T-helper 17 cell (primary cell): Measurements from ENCODE around the gene SAP30BP. TPM values are rescaled to one million over a fixed set of nuclear protein-coding genes. Genes with fewer than 3 reads are reported as not detected.

ENCODE experiments used
- ATAC-seq: fragments of 150-1000 bp; cut with Tn5 transposase; 2 replicates; pipeline ENCODE4 v1.10.0; 2021; ENCODE audit warnings: mild to moderate bottlenecking, moderate library complexity
- DNase-seq, 3 donors: peaks; one replicate each; pipeline versions ENCODE4 v3.0.0 to v3.0.0-alpha.2; 2020 to 2021
- H3K9me3 ChIP-seq: one replicate; pipeline ENCODE4 v1.7.0; 2013; ENCODE audit warnings: low read length, mild to moderate bottlenecking; ENCODE audit not compliant: control insufficient read depth, poor library complexity, severe bottlenecking
- H3K27ac Mint-ChIP-seq: one replicate; pipeline ENCODE4 v1.8.0; 2022; ENCODE audit warnings: mild to moderate bottlenecking, moderate library complexity, mixed read lengths
- H3K27me3 Mint-ChIP-seq: one replicate; pipeline ENCODE4 v1.8.0; 2022; ENCODE audit warnings: mixed read lengths
- H3K36me3 Mint-ChIP-seq: one replicate; pipeline ENCODE4 v1.8.0; 2022; ENCODE audit warnings: low read depth, mixed read lengths
- H3K4me1 Mint-ChIP-seq: one replicate; pipeline ENCODE4 v1.8.0; 2022; ENCODE audit warnings: mild to moderate bottlenecking, mixed read lengths
- H3K4me3 Mint-ChIP-seq: one replicate; pipeline ENCODE4 v1.8.0; 2022; ENCODE audit warnings: mild to moderate bottlenecking, moderate library complexity, mixed read lengths
- total RNA-seq, 4 donors: library from RNA in 2 of 4; stranded (reverse) in 2 of 4; gene quantifications; one replicate each; pipeline ENCODE4 v1.2.3 and lab custom pipeline; 2022 to 2026

Gene SAP30BP
- total RNA-seq, 2 donors from 2014 or later, result 178 to 235 TPM

GRCh38 chr17:75752802-75753513, 85.8 kb downstream of the SAP30BP start:
- peak overlapping the region; percentile 74 for H3K4me3 Mint-ChIP-seq
- ATAC-seq, result no peak
- no peak overlapping the region for H3K27ac Mint-ChIP-seq
- peaks cover 2% of the 10 kb centered on the region for H3K36me3 Mint-ChIP-seq
- DNase-seq, result no peak
- H3K4me1 Mint-ChIP-seq, result peaks cover 13% of the 10 kb centered on the region
- H3K9me3 ChIP-seq, result no peaks in the 10 kb centered on the region
- peaks cover under 1% of the 10 kb centered on the region for H3K27me3 Mint-ChIP-seq

DNA sequence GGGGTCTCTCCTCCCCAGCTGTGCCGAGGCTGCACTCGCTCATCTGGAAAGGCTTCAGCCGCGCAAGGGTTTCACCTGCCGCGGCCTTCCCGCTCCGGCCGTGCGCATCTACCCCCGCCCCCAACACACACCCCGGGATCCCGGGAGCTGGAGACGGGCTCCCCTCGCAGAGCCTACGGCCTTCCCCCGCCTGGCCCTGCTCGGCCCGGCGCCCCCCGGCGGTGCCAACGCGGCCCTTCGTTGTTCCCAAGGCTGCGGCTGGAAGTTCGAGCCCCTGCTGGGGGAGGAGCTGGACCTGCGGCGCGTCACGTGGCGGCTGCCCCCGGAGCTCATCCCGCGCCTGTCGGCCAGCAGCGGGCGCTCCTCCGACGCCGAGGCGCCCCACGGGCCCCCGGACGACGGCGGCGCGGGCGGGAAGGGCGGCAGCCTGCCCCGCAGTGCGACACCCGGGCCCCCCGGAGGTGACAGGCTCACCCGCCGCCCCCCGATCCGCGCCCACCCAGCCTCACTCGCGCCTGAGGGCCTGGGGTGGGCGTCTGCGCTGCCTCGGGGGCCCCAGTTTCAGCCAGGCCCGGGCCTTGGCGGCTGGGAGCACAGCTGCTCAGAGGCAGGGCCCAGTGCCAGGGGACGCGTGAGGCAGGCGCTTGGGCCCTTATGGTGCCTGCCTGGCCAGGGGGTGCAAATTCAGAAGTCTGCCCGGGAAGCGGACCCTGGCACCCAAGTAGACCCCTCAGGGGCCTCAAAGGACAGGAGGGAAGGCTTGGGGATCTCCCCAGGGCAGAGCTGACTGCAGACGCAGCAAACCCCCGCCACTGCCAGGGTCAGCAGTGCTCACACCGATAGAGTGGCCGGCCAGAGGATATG, 86.6 kb downstream of the SAP30BP start:
- ATAC-seq (peak; percentile 85), DNase-seq (peak; percentile 60 to 68 (median 62))
- H3K4me1 Mint-ChIP-seq, result peaks cover 13% of the 10 kb centered on the region
- no peaks in the 10 kb centered on the region for H3K27me3 Mint-ChIP-seq
- no peak overlapping the region for H3K27ac Mint-ChIP-seq
- H3K36me3 Mint-ChIP-seq, result peaks cover 2% of the 10 kb centered on the region
- H3K9me3 ChIP-seq, result no peaks in the 10 kb centered on the region
- H3K4me3 Mint-ChIP-seq, result peak overlapping the region; percentile 74

DNA sequence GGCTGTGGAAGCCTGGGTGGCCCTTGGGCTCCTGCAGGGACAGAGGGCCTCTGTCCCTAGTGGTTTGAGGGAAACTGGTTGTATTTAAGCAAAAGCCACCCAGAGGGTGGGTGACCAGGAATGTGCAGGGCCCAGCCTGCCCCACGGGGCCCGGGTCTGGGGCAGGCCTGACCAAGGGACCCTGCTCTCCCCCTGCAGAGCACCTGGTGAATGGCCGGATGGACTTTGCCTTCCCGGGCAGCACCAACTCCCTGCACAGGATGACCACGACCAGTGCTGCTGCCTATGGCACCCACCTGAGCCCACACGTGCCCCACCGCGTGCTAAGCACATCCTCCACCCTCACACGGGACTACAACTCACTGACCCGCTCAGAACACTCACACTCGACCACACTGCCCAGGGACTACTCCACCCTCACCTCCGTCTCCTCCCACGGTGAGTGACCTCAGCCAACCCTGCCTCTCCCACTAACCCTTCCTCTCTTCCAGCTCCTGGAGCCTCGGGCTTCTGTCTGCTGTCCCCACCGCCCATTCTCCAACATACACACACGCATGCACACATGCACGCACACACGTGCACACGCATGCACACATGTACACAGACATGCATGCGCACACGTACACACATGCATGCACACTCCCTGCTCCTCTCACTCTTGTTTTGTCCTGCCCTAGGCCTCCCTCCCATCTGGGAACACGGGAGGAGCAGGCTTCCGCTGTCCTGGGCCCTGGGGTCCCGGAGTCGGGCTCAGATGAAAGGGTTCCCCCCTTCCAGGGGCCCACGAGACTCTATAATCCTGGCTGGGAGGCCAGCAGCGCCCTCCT, 87.5 kb downstream of the SAP30BP start:
- Mint-ChIP-seq H3K4me1 (peaks cover 13% of the 10 kb centered on the region), H3K4me3 (peak overlapping the region; percentile 92), H3K27me3 (no peaks in the 10 kb centered on the region), H3K27ac (no peak overlapping the region), H3K36me3 (peaks cover 2% of the 10 kb centered on the region)
- no peak for DNase-seq
- no peaks in the 10 kb centered on the region for H3K9me3 ChIP-seq
- no peak for ATAC-seq

DNA sequence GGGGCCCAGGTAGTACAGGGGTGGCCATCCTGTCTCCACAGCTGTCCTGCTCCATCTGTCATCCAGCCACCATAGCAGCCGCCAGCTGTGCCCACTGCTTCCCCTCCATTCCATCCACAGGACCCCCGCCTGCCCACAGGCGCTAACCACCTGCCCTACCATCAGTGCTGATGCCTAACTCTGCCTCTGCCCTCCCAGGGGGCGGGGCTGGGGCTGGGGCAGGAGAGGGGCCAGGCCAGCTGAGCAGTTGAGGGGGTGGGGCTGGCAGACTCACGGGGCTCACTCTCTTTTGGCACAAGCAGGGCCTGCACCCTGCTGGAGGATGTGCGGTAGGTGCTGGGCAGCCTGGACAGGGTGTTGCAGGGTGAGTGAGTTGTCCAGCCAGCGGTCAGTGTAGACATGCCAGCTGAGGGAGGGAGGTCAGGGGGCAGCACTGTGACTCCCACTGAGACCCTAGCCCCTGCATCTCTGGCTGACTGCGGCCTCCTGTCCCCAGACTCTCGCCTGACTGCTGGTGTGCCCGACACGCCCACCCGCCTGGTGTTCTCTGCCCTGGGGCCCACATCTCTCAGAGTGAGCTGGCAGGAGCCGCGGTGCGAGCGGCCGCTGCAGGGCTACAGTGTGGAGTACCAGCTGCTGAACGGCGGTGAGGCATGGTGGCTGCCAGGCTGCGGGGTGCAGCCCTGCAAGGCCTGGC, 88.2 kb downstream of the SAP30BP start:
- Mint-ChIP-seq H3K27me3 (no peaks in the 10 kb centered on the region), H3K4me1 (peaks cover 8% of the 10 kb centered on the region), H3K36me3 (peaks cover 2% of the 10 kb centered on the region), H3K4me3 (peak overlapping the region; percentile 92), H3K27ac (no peak overlapping the region)
- no peaks in the 10 kb centered on the region for H3K9me3 ChIP-seq
- DNase-seq (no peak), ATAC-seq (no peak)

DNA sequence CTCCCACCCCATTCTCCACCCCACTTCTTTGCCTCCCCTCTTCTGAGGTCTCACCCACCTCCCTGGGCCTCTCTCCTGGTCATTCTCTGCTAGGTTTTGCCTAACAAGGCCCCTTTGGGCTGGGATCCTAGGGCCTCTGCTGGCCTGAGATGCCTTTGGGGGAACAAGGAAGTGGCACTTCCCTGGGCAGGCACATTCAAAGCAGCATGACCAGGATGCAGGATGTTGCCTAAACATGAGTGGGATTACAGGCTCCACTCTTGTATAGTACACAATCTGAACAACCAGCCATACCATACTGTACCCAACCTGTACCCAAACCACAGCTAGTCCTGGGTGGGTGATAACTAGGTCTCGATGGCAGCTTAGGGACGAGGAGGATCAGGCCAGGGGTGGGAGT, 88.9 kb downstream of the SAP30BP start:
- ATAC-seq, result no peak
- DNase-seq, result no peak
- H3K9me3 ChIP-seq, result no peaks in the 10 kb centered on the region
- Mint-ChIP-seq H3K27ac (no peak overlapping the region), H3K4me3 (peak overlapping the region; percentile 59), H3K27me3 (no peaks in the 10 kb centered on the region), H3K36me3 (peaks cover 2% of the 10 kb centered on the region), H3K4me1 (peaks cover 8% of the 10 kb centered on the region)

DNA sequence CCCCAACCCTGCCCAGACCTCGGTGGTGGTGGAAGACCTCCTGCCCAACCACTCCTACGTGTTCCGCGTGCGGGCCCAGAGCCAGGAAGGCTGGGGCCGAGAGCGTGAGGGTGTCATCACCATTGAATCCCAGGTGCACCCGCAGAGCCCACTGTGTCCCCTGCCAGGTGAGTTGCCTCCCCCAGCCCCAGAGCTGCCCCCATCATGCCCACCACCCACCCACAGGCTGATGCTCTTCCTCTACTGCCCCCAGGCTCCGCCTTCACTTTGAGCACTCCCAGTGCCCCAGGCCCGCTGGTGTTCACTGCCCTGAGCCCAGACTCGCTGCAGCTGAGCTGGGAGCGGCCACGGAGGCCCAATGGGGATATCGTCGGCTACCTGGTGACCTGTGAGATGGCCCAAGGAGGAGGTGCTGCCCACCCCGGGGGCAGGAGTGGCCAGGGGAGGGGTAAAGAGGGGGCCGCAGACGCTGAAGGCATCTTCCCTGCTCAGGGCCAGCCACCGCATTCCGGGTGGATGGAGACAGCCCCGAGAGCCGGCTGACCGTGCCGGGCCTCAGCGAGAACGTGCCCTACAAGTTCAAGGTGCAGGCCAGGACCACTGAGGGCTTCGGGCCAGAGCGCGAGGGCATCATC, 89.4 kb downstream of the SAP30BP start:
- ATAC-seq (no peak), DNase-seq (no peak)
- no peak overlapping the region for H3K4me3 Mint-ChIP-seq
- H3K27me3 Mint-ChIP-seq, result no peaks in the 10 kb centered on the region
- H3K36me3 Mint-ChIP-seq, result peaks cover 2% of the 10 kb centered on the region
- H3K27ac Mint-ChIP-seq, result no peak overlapping the region
- peaks cover 8% of the 10 kb centered on the region for H3K4me1 Mint-ChIP-seq
- no peaks in the 10 kb centered on the region for H3K9me3 ChIP-seq

DNA sequence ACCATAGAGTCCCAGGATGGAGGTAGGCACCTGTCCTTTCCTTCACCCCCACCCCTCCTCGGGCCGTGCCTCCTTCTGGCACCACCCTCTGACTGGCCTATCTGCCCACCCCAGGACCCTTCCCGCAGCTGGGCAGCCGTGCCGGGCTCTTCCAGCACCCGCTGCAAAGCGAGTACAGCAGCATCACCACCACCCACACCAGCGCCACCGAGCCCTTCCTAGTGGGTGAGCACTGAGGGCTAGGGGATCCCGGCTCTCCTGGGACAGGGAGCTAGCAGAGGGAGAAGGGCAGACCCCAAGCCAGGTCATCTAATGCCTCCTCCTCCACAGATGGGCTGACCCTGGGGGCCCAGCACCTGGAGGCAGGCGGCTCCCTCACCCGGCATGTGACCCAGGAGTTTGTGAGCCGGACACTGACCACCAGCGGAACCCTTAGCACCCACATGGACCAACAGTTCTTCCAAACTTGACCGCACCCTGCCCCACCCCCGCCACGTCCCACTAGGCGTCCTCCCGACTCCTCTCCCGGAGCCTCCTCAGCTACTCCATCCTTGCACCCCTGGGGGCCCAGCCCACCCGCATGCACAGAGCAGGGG, 90.0 kb downstream of the SAP30BP start:
- peaks cover 8% of the 10 kb centered on the region for H3K4me1 Mint-ChIP-seq
- ATAC-seq, result no peak

More for the DNA sequence above, 90.0 kb downstream of the SAP30BP start:
- DNase-seq, result no peak
- H3K36me3 Mint-ChIP-seq, result peaks cover 2% of the 10 kb centered on the region
- no peaks in the 10 kb centered on the region for H3K27me3 Mint-ChIP-seq
- H3K9me3 ChIP-seq, result no peaks in the 10 kb centered on the region
- H3K27ac Mint-ChIP-seq, result no peak overlapping the region
- no peak overlapping the region for H3K4me3 Mint-ChIP-seq

Other genes with a start within 250 kb of the SAP30BP start
- gene TMEM94, start 210.7 kb upstream of the SAP30BP start, total RNA-seq, result 10 to 100 TPM; 70.1 to 70.2 TPM
- under 1 TPM; 0.08 to 0.40 TPM for gene CASKIN2, start 151.8 kb upstream of the SAP30BP start, total RNA-seq
- gene TSEN54, start 150.8 kb upstream of the SAP30BP start, total RNA-seq, result 10 to 100 TPM; 49.7 to 56.5 TPM
- 10 to 100 TPM; 39.3 to 41.9 TPM for gene LLGL2, start 141.6 kb upstream of the SAP30BP start, total RNA-seq
- gene MYO15B, start 79.5 kb upstream of the SAP30BP start, total RNA-seq, result 10 to 100 TPM; 42.2 to 69.3 TPM
- 1 to 10 TPM in 1 of 2 donors, under 1 TPM in 1; 0.40 to 8.4 TPM for gene SMIM5, start 33.9 kb upstream of the SAP30BP start, total RNA-seq
- 10 to 100 TPM; 24.1 to 30.6 TPM for gene RECQL5, start 184 bp upstream of the SAP30BP start, total RNA-seq
- gene ITGB4, start 54.1 kb downstream of the SAP30BP start, total RNA-seq, result under 1 TPM in 1 of 2 donors, not detected in 1; 0.72 TPM
- 1 to 10 TPM; 9.6 to 9.7 TPM for gene GALK1, start 97.9 kb downstream of the SAP30BP start, total RNA-seq
- gene UNK, start 117.5 kb downstream of the SAP30BP start, total RNA-seq, result 10 to 100 TPM; 30.3 to 33.4 TPM
- gene UNC13D, start 177.1 kb downstream of the SAP30BP start, total RNA-seq, result 100 to 1,000 TPM; 164 TPM
- 100 to 1,000 TPM in 1 of 2 donors, 10 to 100 TPM in 1; 86.0 to 114 TPM for gene WBP2, start 188.0 kb downstream of the SAP30BP start, total RNA-seq
- 1 to 10 TPM; 4.5 to 9.4 TPM for gene TRIM47, start 211.2 kb downstream of the SAP30BP start, total RNA-seq
- gene TRIM65, start 229.6 kb downstream of the SAP30BP start, total RNA-seq, result 10 to 100 TPM; 19.8 to 23.6 TPM
- gene MRPL38, start 237.5 kb downstream of the SAP30BP start, total RNA-seq, result 100 to 1,000 TPM in 1 of 2 donors, 10 to 100 TPM in 1; 93.8 to 107 TPM